Stimulated activated CD4-positive, alpha-beta T cell treated with anti-CD3 and anti-CD28 coated beads, Interleukin-15, amount 100 ng/mL, for 48 hours (primary cell): ENCODE measurements around the gene ASPHD2.
"Not testable (repeated sequence)": the region's sequence is repeated elsewhere in the genome, so short reads cannot be mapped to it uniquely, and the experiment has no call there.

Source experiments
- DNase-seq, 2 donors: peaks; one replicate each; pipeline ENCODE4 v3.0.0-alpha.2; 2020; ENCODE audit warnings: low read depth in 2 of 2

ASPHD2 gene

GRCh38 chr22:26416670-26417276 is 12.3 kb upstream of the ASPHD2 start:
- DNase-seq: no peak

- DNase-seq: no peak
Observed at GRCh38 chr22:26417406-26417805, 11.7 kb upstream of the ASPHD2 start.

- no peak for DNase-seq
Observed at GRCh38 chr22:26418620-26419019, 10.4 kb upstream of the ASPHD2 start.

GRCh38 chr22:26426924-26427323 is 2.1 kb upstream of the ASPHD2 start:
- DNase-seq: no peak

GRCh38 chr22:26429458-26430286 is 612 bp downstream of the ASPHD2 start:
- DNase-seq: no peak

- DNase-seq: no peak
Observed at GRCh38 chr22:26430600-26430999, 1.5 kb downstream of the ASPHD2 start.

- DNase-seq: no peak
Observed at GRCh38 chr22:26431261-26431995, 2.4 kb downstream of the ASPHD2 start.

- DNase-seq: no peak
Observed at GRCh38 chr22:26432619-26433311, 3.7 kb downstream of the ASPHD2 start.

GRCh38 chr22:26433805-26434204 is 4.7 kb downstream of the ASPHD2 start:
- DNase-seq: no peak

- no peak for DNase-seq
Observed at GRCh38 chr22:26435327-26436093, 6.5 kb downstream of the ASPHD2 start.

GRCh38 chr22:26436903-26437515 is 7.9 kb downstream of the ASPHD2 start:
- DNase-seq: no peak

GRCh38 chr22:26437694-26438392 is 8.8 kb downstream of the ASPHD2 start:
- no peak for DNase-seq

- DNase-seq: not testable (repeated sequence)
Observed at GRCh38 chr22:26438776-26439175, 9.7 kb downstream of the ASPHD2 start.

GRCh38 chr22:26439559-26439958 is 10.5 kb downstream of the ASPHD2 start:
- DNase-seq: no peak

- no peak for DNase-seq
Observed at GRCh38 chr22:26442086-26442756, 13.2 kb downstream of the ASPHD2 start.

- DNase-seq: no peak
Observed at GRCh38 chr22:26443901-26444690, 15.0 kb downstream of the ASPHD2 start.

GRCh38 chr22:26444777-26445176 is 15.7 kb downstream of the ASPHD2 start:
- no peak for DNase-seq

GRCh38 chr22:26445577-26446275 is 16.7 kb downstream of the ASPHD2 start:
- DNase-seq: no peak
